ENCODE measurements around the gene TLCD4.

GRCh38 chr1:95113684-95114083 is 3.5 kb upstream of the TLCD4 start:
- TF ChIP-seq CTCF (IDR thresholded peaks at IDR 0.05), result no peak
- TF ChIP-seq EP300 (IDR thresholded peaks at IDR 0.05), result no peak

Data from stomach (tissue), 4 donors.